Glomerular visceral epithelial cell (primary cell): Measurements from ENCODE around the gene TMEM198.

Source experiments
- DNase-seq: peaks from one replicate; pipeline ENCODE4 v3.0.0-alpha.2; 2016; ENCODE audit errors: extremely low spot score

TMEM198 gene

DNA sequence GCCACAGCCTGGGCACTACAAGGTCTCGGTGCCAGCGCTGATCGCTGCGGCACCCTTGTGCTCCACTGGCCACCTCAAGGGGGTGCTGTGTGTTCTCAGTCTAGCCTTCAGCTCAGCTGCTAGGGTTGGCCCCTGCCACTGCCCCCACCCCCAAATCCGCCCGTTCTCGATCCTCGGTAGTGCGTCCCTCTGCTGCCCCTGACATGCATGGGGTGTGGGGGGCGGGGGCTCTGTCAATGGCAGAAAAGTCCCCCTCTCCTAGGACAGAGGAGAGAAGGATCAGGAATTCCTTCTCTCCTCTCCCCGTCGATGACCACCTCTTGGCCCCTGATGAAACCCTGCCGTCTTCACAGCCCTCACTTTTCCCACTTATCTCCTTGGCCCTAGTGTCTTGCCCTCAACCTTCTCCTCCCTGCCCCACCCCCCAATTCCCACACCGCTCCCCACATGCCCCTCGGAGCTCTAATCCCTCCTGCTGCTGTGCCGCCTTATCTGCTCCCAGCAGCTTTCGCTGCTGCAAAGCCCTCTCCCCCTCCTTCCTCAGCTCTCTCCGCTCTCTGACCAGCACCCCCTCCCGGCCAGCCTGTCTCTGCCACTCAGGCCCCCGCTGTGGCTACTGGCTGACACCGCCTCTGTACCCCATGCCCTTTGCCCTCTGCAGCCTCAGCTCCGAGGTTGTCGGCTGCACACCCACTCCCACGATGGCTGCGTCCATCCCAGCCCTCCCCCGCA, 33.9 kb upstream of the TMEM198 start:
- peak; percentile 56 for DNase-seq

GRCh38 chr2:219510512-219511135, 33.2 kb upstream of the TMEM198 start:
- DNase-seq, result no peak

DNA sequence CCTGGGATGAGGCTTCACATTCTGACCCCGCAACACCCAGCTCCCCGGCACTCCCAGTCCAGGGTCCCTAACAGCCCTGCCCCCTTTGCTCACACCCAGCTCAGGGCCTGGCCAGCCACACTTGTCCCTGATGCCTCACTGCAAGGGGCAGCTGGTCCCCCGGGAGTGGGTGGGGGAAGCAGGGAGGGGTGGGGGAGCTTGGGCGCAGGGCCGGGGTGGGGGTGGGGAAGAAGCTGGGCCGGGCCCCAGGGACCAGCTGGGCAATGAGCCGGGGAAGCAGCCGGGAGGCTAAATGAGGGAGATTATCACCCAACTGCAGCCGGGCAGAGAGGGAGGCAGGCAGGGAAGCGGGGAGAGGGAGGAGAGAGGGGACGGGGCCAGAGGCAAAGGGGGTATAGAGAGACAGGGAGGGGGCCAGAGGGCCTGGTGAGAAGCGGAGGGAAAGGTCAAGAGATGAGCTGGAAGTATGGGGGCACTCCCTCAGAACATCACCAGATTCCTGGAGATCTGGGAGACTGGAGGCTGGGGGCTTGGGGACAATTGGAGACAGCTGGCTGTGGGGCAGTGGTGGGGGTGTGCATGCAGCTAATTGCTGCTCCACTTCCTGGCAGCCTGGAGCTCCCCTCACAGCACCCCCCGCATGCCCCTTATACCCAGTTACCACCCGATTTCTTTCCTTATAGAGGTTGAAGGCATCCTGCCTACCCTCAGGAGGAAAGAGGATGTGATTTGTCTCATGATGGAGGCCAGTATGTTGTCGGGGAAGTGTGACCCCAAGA, 32.1 kb upstream of the TMEM198 start:
- DNase-seq, result no peak

- no peak for DNase-seq
These were observed 31.2 kb upstream of the TMEM198 start for GRCh38 chr2:219512524-219513216.

GRCh38 chr2:219513787-219514186, 30.0 kb upstream of the TMEM198 start:
- DNase-seq, result no peak

DNA sequence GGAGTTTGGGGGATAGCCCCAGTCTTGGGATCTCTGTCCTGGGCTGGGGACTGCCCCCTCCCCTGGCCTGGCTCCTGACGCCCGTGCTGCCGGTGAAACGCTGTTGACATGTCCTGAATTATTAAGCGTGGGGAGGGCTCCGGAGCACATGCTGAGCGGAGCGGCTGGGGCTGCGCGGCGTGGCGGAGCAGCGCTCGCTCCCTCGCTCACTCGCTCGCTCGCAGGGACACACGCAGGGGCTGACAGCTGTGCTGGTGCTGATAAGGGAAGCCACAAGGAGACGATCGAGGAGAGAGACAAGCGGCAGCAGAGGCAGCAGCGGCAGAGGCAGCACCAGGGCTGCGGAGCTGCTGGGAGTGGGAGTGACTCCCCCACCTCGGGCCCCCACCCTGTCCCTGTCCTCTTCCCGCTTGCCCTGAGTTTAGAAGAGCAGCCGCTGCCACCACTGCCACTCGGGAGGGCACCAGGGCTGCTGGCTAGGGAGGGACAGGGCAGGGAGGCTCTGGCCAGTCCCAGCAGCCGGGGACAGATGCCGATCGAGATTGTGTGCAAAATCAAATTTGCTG, 29.5 kb upstream of the TMEM198 start, which contains the start of gene ASIC4:
Gene ASIC4 (plus strand): TSS at position 287 of the 566 bp plus-strand sequence. CDS start 243 bp downstream, at position 530.
- DNase-seq, result no peak

DNA sequence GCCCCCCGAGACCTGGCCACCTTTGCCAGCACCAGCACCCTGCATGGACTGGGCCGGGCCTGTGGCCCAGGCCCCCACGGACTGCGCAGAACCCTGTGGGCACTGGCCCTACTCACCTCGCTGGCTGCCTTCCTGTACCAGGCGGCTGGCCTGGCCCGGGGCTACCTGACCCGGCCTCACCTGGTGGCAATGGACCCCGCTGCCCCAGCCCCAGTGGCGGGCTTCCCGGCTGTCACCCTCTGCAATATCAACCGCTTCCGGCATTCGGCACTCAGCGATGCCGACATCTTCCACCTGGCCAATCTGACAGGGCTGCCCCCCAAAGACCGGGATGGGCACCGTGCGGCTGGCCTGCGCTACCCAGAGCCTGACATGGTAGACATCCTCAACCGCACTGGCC, 29.0 kb upstream of the TMEM198 start:
- DNase-seq, result no peak

DNA sequence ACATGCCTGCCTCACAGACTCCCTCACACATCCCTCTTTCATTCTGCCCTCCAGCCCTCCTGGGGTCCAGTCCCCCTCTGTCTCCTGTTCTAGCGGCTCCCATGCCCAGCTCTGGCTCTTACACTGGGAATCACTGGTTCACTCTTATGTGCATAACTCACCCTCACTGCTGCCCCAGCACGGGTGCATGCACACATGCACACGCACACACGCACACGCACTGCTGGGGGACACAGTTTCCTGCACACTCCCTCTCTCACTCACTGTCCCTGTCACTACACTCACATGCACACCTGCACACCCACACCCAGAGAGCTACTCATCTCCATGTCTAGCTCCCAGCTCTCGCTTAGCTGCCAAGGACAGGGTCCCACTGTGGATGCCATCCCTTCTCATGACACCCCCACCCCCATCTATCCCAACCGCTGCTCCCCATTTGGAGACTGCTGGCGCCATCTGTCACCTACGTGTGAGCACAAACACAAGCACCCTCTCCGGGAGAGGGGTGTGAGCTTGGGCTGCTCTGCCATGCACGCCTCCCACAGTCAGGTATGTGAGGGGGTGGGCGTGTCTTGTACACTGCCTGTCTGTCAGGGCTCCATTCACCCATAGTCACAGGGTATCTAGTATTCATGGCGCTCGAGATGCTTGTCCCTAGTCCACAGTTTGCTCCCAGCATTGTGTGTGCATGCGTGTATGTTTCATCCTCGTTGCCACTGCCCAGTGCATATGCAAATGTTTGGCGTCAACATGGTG, 27.8 kb upstream of the TMEM198 start:
- DNase-seq, result no peak

- no peak for DNase-seq
These were observed 26.9 kb upstream of the TMEM198 start for GRCh38 chr2:219516888-219517287.

DNA sequence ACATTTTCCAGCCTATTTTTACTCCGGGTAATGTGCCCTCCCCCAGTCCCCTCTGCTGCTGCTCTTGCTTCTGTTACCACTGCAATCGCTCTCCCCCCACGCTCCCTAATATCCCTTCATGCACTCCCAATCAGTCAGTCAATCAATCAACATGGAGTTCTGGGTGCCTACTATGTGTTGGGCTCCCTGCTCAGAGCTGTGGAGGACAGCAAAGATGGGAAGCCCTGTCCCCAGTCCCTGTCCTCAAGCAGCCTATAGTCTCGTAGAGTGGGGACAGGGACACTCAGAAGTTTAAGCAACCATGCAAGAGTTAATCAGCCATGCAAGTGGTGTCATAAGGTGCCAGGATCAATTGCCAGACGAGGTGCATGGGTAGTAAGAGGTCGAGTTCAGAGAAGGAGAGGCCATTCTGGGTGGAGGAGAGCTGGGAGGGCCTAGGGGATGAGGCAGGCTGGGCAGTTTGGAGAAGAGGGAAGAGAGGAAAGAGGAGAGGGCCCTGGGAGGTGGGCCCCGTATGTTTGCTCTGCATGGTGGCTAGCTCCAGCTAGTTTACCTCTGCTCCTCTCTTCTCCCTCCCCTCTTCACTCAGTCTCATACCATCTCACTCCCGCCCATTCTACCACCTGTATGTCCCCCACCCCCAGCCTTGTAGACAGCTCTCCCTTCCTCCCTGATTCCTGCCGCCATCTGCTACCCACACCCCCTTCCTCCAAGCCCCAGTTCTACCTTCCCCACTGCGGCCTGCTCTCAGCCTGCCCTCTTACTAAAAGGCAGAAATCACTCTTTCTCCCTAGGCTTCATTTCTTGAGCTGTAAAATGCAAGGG, 25.7 kb upstream of the TMEM198 start:
- DNase-seq, result no peak

- DNase-seq, result no peak
These were observed 24.3 kb upstream of the TMEM198 start for GRCh38 chr2:219519526-219519916.

GRCh38 chr2:219520079-219520478, 23.7 kb upstream of the TMEM198 start:
- no peak for DNase-seq

DNA sequence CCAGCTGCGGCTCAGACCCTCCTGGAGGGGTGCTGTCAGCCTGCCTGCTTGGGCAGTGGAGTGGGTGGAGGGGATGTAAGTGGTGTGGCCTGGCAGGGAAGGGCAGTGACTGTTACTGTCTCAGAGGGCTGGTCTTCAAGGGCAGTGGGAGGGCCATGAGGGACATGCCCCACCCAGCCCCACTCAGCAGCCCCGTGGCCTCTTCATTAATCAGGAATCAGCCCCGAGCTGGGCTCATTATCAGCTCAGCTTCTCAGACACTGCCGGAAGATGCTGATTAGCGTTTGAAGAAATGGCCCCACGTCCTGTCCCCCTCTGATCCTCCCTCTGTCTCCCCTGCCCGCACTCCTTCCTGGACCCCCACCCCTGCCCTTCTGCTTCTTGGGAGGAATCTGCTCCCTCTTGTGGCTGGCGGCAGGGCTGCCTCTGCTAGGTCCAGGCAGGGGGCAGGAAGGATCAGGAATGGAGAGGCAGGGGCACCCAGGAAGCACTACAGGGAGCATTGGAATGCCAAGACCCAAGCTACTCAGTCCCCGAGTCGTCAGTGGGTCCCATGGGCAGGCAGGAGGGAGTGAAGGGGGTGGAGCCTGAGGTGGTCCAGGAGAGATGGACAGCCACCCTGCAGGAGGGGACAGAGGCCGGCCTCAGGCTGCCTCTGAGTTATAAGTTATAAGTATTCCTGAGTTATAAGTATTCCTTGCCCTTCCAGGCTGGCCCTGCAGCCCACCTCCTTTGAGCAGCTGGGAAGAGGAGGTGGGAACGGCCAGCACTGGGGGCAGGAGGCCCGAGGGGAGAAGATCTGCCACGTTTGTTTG, 22.6 kb upstream of the TMEM198 start:
- DNase-seq, result peak; percentile 65

- peak; percentile 54 for DNase-seq
These were observed 21.5 kb upstream of the TMEM198 start for GRCh38 chr2:219522111-219523030.

GRCh38 chr2:219523031-219523671, 20.7 kb upstream of the TMEM198 start:
- no peak for DNase-seq

- no peak for DNase-seq
These were observed 19.0 kb upstream of the TMEM198 start for GRCh38 chr2:219524817-219525216.

GRCh38 chr2:219525533-219526232, 18.1 kb upstream of the TMEM198 start:
- no peak for DNase-seq
